ENCODE results near the gene MAP3K12. TPM values are rescaled to one million over a fixed set of nuclear protein-coding genes. Genes with fewer than 3 reads are reported as not detected.

MAP3K12 gene
- total RNA-seq, 1 donor from 2014 or later: 17.2 TPM

DNA sequence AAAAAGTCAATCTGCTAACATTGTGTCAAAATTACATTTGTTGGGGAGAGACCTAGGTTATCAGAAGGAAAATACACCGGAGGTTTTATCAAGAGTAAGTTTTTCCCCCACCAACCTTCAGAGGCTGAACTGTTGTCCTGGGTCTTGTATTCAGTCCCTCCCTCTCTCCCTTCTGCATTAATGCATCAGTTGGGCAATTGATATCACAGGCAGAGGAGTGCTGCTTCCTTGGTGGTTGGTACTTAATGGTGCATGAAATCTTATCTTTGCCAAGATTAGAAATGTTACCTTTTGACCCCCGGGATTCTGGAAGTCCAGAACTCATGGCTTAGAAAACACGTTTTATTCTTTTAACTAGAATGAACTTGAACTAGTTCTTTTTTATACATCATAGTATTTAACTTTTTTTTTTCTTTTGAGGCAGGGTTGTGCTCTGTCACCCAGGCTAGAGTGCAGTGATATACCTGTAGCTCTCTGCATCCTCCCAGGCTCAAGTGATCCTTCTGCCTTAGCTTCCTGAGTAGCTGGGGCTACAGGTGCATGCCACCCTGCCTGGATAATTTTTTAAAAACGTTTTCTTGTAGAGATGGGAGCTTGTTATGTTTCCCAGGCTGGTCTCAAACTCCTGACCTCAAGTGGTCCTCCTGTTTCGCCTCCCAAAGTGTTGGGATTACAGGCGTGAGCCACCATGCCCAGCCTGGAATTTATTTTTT, 42.4 kb downstream of the MAP3K12 start:
- peaks cover 97% of the 10 kb centered on the region for H3K79me2 ChIP-seq (ENCODE audit: low read depth)
- no peaks in the 10 kb centered on the region for H3K27me3 ChIP-seq
- no peak overlapping the region for H3K4me3 ChIP-seq
- no peak overlapping the region for H3K9ac ChIP-seq
- peaks cover 8% of the 10 kb centered on the region for H3K27me3 Mint-ChIP-seq (ENCODE audit: insufficient read depth, low read depth)
- no peaks in the 10 kb centered on the region for H3K9me3 Mint-ChIP-seq
- DNase-seq (ENCODE audit: low spot score): no peak
- H3K36me3 Mint-ChIP-seq: peaks cover 57% of the 10 kb centered on the region
- H3K4me3 Mint-ChIP-seq: no peak overlapping the region
- no peak overlapping the region for H3K4me2 ChIP-seq
- H3F3A ChIP-seq (ENCODE audit: low read depth): peaks cover 95% of the 10 kb centered on the region
- no peaks in the 10 kb centered on the region for H3K9me3 ChIP-seq (ENCODE audit: low read depth)
- no peak overlapping the region for H3K27ac ChIP-seq
- peaks cover 56% of the 10 kb centered on the region for H3K4me1 ChIP-seq
- TF ChIP-seq EZH2 (IDR thresholded peaks at IDR 0.05): no peak
- no peak for TF ChIP-seq EZH2phosphoT487 (IDR thresholded peaks at IDR 0.05)
- TF ChIP-seq, protein P1, sequence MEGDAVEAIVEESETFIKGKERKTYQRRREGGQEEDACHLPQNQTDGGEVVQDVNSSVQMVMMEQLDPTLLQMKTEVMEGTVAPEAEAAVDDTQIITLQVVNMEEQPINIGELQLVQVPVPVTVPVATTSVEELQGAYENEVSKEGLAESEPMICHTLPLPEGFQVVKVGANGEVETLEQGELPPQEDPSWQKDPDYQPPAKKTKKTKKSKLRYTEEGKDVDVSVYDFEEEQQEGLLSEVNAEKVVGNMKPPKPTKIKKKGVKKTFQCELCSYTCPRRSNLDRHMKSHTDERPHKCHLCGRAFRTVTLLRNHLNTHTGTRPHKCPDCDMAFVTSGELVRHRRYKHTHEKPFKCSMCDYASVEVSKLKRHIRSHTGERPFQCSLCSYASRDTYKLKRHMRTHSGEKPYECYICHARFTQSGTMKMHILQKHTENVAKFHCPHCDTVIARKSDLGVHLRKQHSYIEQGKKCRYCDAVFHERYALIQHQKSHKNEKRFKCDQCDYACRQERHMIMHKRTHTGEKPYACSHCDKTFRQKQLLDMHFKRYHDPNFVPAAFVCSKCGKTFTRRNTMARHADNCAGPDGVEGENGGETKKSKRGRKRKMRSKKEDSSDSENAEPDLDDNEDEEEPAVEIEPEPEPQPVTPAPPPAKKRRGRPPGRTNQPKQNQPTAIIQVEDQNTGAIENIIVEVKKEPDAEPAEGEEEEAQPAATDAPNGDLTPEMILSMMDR (IDR thresholded peaks at IDR 0.05): no peak
- H3K27ac Mint-ChIP-seq: no peak overlapping the region
- no peak overlapping the region for H2AFZ ChIP-seq (replicated peaks)
- peaks cover 93% of the 10 kb centered on the region for H4K20me1 ChIP-seq (ENCODE audit: low read depth)
- H3K4me1 Mint-ChIP-seq: peaks cover 41% of the 10 kb centered on the region
- peaks cover 47% of the 10 kb centered on the region for H3K36me3 ChIP-seq

DNA sequence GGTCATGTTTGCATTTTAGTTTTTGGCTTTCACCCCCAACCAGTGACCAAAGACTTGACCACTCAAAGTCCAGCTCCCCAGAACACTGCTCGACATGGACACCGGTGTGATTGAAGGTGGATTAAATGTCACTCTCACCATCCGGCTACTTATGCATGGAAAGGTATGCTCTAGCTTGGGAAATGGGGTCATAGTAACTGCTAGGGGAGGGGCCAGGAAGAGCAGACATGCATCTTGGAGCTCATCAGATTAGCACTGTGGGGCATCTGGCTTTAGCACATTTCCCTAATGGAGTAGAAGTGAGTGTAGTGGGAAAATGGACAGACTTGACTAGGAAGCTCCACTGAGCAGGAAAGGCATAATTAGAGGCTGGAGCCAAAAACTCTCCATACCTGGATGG, 44.6 kb downstream of the MAP3K12 start:
- peaks cover 32% of the 10 kb centered on the region for H3K4me1 Mint-ChIP-seq
- TF ChIP-seq EZH2 (IDR thresholded peaks at IDR 0.05) (no peak), EZH2phosphoT487 (IDR thresholded peaks at IDR 0.05) (no peak)
- TF ChIP-seq, protein P1 (IDR thresholded peaks at IDR 0.05): no peak
- peak; percentile 28 for DNase-seq (ENCODE audit: low spot score)
- H3K79me2 ChIP-seq (ENCODE audit: low read depth): peaks cover 76% of the 10 kb centered on the region
- H3K9ac ChIP-seq: no peak overlapping the region
- peak overlapping the region; percentile 98 for H3K4me3 Mint-ChIP-seq
- H3K27ac ChIP-seq: peak overlapping the region; percentile 24
- peaks cover 8% of the 10 kb centered on the region for H3K27me3 Mint-ChIP-seq (ENCODE audit: insufficient read depth, low read depth)
- peaks cover 39% of the 10 kb centered on the region for H3K4me1 ChIP-seq
- H3K9me3 ChIP-seq (ENCODE audit: low read depth): no peaks in the 10 kb centered on the region
- H4K20me1 ChIP-seq (ENCODE audit: low read depth): peaks cover 72% of the 10 kb centered on the region
- no peak overlapping the region for H2AFZ ChIP-seq (replicated peaks)
- peaks cover 42% of the 10 kb centered on the region for H3K36me3 Mint-ChIP-seq
- no peak overlapping the region for H3K27ac Mint-ChIP-seq
- peak overlapping the region; percentile 98 for H3K4me2 ChIP-seq
- H3K4me3 ChIP-seq: peak overlapping the region; percentile 86
- no peaks in the 10 kb centered on the region for H3K9me3 Mint-ChIP-seq
- peaks cover 88% of the 10 kb centered on the region for H3F3A ChIP-seq (ENCODE audit: low read depth)
- no peaks in the 10 kb centered on the region for H3K27me3 ChIP-seq
- peaks cover 30% of the 10 kb centered on the region for H3K36me3 ChIP-seq

GRCh38 chr12:53453953-53454640, 45.2 kb downstream of the MAP3K12 start:
- Mint-ChIP-seq H3K9me3 (no peaks in the 10 kb centered on the region), H3K36me3 (peaks cover 39% of the 10 kb centered on the region), H3K27me3 (ENCODE audit: insufficient read depth, low read depth) (peaks cover 8% of the 10 kb centered on the region), H3K4me1 (peaks cover 30% of the 10 kb centered on the region), H3K4me3 (peak overlapping the region; percentile 98), H3K27ac (no peak overlapping the region)
- TF ChIP-seq EZH2 (IDR thresholded peaks at IDR 0.05) (no peak), EZH2phosphoT487 (IDR thresholded peaks at IDR 0.05) (no peak)
- TF ChIP-seq, protein P1 (IDR thresholded peaks at IDR 0.05): no peak
- H3K79me2 ChIP-seq (ENCODE audit: low read depth): peaks cover 70% of the 10 kb centered on the region
- H3K9ac ChIP-seq: peak overlapping the region; percentile 99
- H3K4me3 ChIP-seq: peak overlapping the region; percentile 86
- H3K9me3 ChIP-seq (ENCODE audit: low read depth): no peaks in the 10 kb centered on the region
- DNase-seq (ENCODE audit: low spot score): no peak
- peak overlapping the region; percentile 98 for H3K4me2 ChIP-seq
- peaks cover 33% of the 10 kb centered on the region for H3K4me1 ChIP-seq
- no peaks in the 10 kb centered on the region for H3K27me3 ChIP-seq
- H4K20me1 ChIP-seq (ENCODE audit: low read depth): peaks cover 66% of the 10 kb centered on the region
- H3F3A ChIP-seq (ENCODE audit: low read depth): peaks cover 82% of the 10 kb centered on the region
- no peak overlapping the region for H2AFZ ChIP-seq (replicated peaks)
- H3K36me3 ChIP-seq: peaks cover 24% of the 10 kb centered on the region
- peak overlapping the region; percentile 0 for H3K27ac ChIP-seq

Measured in neural progenitor cell (in vitro differentiated cells).